KMS-11 (cell line): Measurements from ENCODE around the gene SLC38A1.

Source experiments
- H2AFZ ChIP-seq: fragments of 200-600 bp; sonication (generic); 2 replicates; pipeline ENCODE4 v1.6.1; 2016; ENCODE audit warnings: antibody characterized with exemption, mixed run types, low read depth
- H3K27ac ChIP-seq: fragments of 200-600 bp; sonication (generic); 2 replicates; pipeline ENCODE4 v1.6.1; 2016; ENCODE audit warnings: mild to moderate bottlenecking, mixed run types
- H3K27me3 ChIP-seq: fragments of 200-600 bp; sonication (generic); 2 replicates; pipeline ENCODE4 v1.6.1; 2017; ENCODE audit warnings: mild to moderate bottlenecking, low read depth, mixed run types, moderate library complexity; ENCODE audit not compliant: insufficient read depth
- H3K36me3 ChIP-seq: fragments of 200-600 bp; sonication (generic); 2 replicates; pipeline ENCODE4 v1.6.1; 2017; ENCODE audit warnings: mild to moderate bottlenecking, mixed run types; ENCODE audit not compliant: insufficient read depth
- H3K4me1 ChIP-seq: fragments of 200-600 bp; sonication (generic); 2 replicates; pipeline ENCODE4 v1.6.1; 2016; ENCODE audit warnings: mild to moderate bottlenecking, low read depth, mixed run types; ENCODE audit not compliant: poor library complexity, severe bottlenecking
- H3K4me2 ChIP-seq: fragments of 200-600 bp; sonication (generic); 2 replicates; pipeline ENCODE4 v1.7.0; 2016; ENCODE audit warnings: mild to moderate bottlenecking, mixed run types
- H3K4me3 ChIP-seq: fragments of 200-600 bp; sonication (generic); IDR thresholded peaks from 2 replicates; pipeline ENCODE4 v1.6.1; 2017; ENCODE audit warnings: low read depth, low read length, mixed read lengths; ENCODE audit not compliant: insufficient read depth
- H3K79me2 ChIP-seq: fragments of 200-600 bp; sonication (generic); 2 replicates; pipeline ENCODE4 v1.6.1; 2016; ENCODE audit warnings: low read depth, mixed run types; ENCODE audit not compliant: insufficient read depth
- H3K9ac ChIP-seq: fragments of 200-600 bp; sonication (generic); 2 replicates; pipeline ENCODE4 v1.6.1; 2016; ENCODE audit warnings: mild to moderate bottlenecking, mixed run types
- H4K20me1 ChIP-seq: fragments of 200-600 bp; sonication (generic); 2 replicates; pipeline ENCODE4 v1.6.1; 2016; ENCODE audit warnings: mild to moderate bottlenecking, mixed run types; ENCODE audit not compliant: insufficient read depth
- CTCF ChIP-seq: fragments of 200-600 bp; sonication (generic); conservative IDR thresholded peaks from 2 replicates; pipeline ENCODE4 v1.6.1; 2017; ENCODE audit warnings: low read depth, mild to moderate bottlenecking, antibody characterized with exemption, low read length, moderate library complexity, mixed read lengths

Gene SLC38A1

DNA sequence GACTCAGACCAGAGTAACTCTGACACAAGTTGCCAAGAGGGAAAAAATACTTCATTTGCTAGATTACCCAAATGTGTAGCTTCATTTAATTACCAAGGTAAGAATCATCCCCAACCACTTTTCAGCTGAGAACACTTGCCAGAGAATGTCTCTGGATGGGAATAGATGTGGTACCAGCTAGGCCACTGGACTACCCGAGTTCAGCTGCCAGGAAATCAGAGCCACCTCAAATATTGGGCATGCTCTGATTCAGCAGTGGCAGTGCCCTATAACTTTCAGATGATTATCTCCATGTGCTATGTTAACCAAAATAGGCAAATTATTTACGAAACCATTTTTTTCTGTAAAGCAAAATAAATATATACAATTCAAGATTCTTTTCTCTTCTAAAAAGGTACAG lies 80.7 kb downstream of the SLC38A1 start:
- H3K4me3 ChIP-seq = no peak overlapping the region
- H4K20me1 ChIP-seq = no peaks in the 10 kb centered on the region
- H3K27me3 ChIP-seq = no peaks in the 10 kb centered on the region
- H3K4me2 ChIP-seq = no peak overlapping the region
- no peak overlapping the region for H2AFZ ChIP-seq
- no peak overlapping the region for H3K27ac ChIP-seq
- no peaks in the 10 kb centered on the region for H3K79me2 ChIP-seq
- no peaks in the 10 kb centered on the region for H3K4me1 ChIP-seq
- H3K9ac ChIP-seq = no peak overlapping the region
- no peak for TF ChIP-seq CTCF
- H3K36me3 ChIP-seq = no peaks in the 10 kb centered on the region; the same call in none of the 2 replicates

GRCh38 chr12:46187023-46187422 lies 81.8 kb downstream of the SLC38A1 start:
- no peak for TF ChIP-seq CTCF
- no peak overlapping the region for H3K27ac ChIP-seq
- H3K9ac ChIP-seq = no peak overlapping the region
- H3K36me3 ChIP-seq = no peaks in the 10 kb centered on the region; the same call in none of the 2 replicates
- H3K4me1 ChIP-seq = no peaks in the 10 kb centered on the region
- H2AFZ ChIP-seq = no peak overlapping the region
- H3K27me3 ChIP-seq = no peaks in the 10 kb centered on the region
- H4K20me1 ChIP-seq = no peaks in the 10 kb centered on the region
- no peak overlapping the region for H3K4me2 ChIP-seq
- H3K4me3 ChIP-seq = no peak overlapping the region
- no peaks in the 10 kb centered on the region for H3K79me2 ChIP-seq

- H2AFZ ChIP-seq = no peak overlapping the region
- H3K79me2 ChIP-seq = no peaks in the 10 kb centered on the region
- H3K4me3 ChIP-seq = no peak overlapping the region
- H3K9ac ChIP-seq = no peak overlapping the region
- no peak overlapping the region for H3K27ac ChIP-seq
- no peak for TF ChIP-seq CTCF
- H3K36me3 ChIP-seq = no peaks in the 10 kb centered on the region; the same call in none of the 2 replicates
- no peak overlapping the region for H3K4me2 ChIP-seq
- H4K20me1 ChIP-seq = no peaks in the 10 kb centered on the region
- no peaks in the 10 kb centered on the region for H3K4me1 ChIP-seq
- H3K27me3 ChIP-seq = no peaks in the 10 kb centered on the region
Measured at GRCh38 chr12:46186088-46186487, 82.8 kb downstream of the SLC38A1 start.

DNA sequence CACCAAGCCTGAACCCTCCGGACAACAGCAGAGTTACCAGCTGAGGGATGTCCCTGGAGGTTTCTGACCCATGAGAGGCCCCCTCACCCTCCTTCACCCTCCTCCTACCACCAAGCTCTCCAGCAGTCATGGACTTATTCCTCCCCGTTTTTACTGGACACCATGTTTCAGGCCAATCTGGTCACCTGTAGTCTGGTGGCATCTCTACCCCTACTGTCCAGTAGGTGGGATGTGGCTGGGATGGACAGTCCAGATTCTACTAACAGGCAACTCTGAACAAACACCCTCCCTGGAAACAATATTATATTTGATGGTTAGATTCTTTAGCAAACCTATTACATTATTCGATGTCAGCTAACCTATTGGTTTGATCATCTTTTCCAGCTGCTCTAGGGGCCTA lies 83.2 kb downstream of the SLC38A1 start:
- Histone ChIP-seq H3K9ac (no peak overlapping the region), H3K36me3 (no peaks in the 10 kb centered on the region; the same call in none of the 2 replicates), H3K4me3 (no peak overlapping the region), H3K4me1 (no peaks in the 10 kb centered on the region), H3K4me2 (no peak overlapping the region), H3K27me3 (no peaks in the 10 kb centered on the region), H2AFZ (no peak overlapping the region), H3K27ac (no peak overlapping the region), H3K79me2 (no peaks in the 10 kb centered on the region), H4K20me1 (no peaks in the 10 kb centered on the region)
- no peak for TF ChIP-seq CTCF
